ENCODE measurements around the gene PAQR3.

DNA sequence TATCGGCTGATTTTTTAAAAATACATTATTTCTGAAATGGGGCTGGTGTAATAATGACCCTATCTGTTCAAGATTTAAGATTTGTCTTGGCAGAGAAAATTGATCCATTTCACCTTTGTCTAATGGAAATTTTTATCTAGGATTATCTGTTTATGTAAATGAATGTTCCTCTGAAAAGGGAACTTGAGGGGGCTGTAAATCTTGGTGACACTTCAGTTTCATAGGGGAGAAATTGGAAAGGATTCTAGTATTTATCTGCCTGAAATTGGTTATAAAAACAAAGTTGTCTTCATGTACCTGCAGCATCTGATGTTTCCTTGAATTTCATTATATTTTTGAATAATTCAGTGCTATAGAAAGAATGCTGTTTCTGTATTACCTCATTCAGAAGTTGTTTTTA, 48.4 kb upstream of the PAQR3 start:
- TF ChIP-seq EZH2 (IDR thresholded peaks at IDR 0.05) (no peak), POLR2AphosphoS5 (IDR thresholded peaks at IDR 0.05; ENCODE audit: borderline replicate concordance, low read depth, low read length) (no peak), FOXP2 (optimal IDR thresholded peaks at IDR 0.05; ENCODE audit: control extremely low read depth, extremely low read length, insufficient read depth) (no peak)

All from SK-N-MC (cell line).